Body of pancreas (tissue), 4 donors: ENCODE results near the gene CCDC8. TPM values are rescaled to one million over a fixed set of nuclear protein-coding genes. Genes with fewer than 3 reads are reported as not detected.

ENCODE experiments used
- ATAC-seq: fragments of 150-250 bp; one replicate; pipeline ENCODE4 v1.9.1; 2016
- DNase-seq, 4 donors: peaks; one replicate each; pipeline ENCODE4 v3.0.0-alpha.2; 2019
- H3K27ac ChIP-seq, 4 donors: fragments of 200-600 bp; sonication (generic); 1 replicate in 3 of 4; 2 replicates in 1 of 4; pipeline versions ENCODE4 v1.5.1 to v1.6.1; 2016 to 2019; ENCODE audit warnings: mild to moderate bottlenecking in 1 of 4, mixed read lengths in 1 of 4, moderate library complexity in 1 of 4
- H3K27me3 ChIP-seq, 2 donors: fragments of 200-600 bp; sonication (generic); one replicate each; pipeline ENCODE4 v1.6.0; 2016; ENCODE audit warnings: mild to moderate bottlenecking in 1 of 2
- H3K36me3 ChIP-seq, 2 donors: fragments of 200-600 bp; sonication (generic); replicated peaks in 1 of 2; 2 replicates each; pipeline ENCODE4 v1.5.1; 2016; ENCODE audit warnings: low read depth in 2 of 2; ENCODE audit not compliant: insufficient read depth in 1 of 2
- H3K4me1 ChIP-seq: fragments of 200-600 bp; sonication (generic); one replicate; pipeline ENCODE4 v1.6.0; 2016
- H3K4me3 ChIP-seq, 2 donors: fragments of 200-600 bp; sonication (generic); 1 replicate in 1 of 2; 2 replicates in 1 of 2; pipeline ENCODE4 v1.5.1; 2016 to 2019
- H3K9me3 ChIP-seq, 3 donors: fragments of 200-600 bp; sonication (generic); 1 replicate in 2 of 3; 2 replicates in 1 of 3; pipeline ENCODE4 v1.5.1; 2016
- POLR2A ChIP-seq, 3 donors: fragments of 450-650 bp; IDR thresholded peaks; one replicate each; pipeline ENCODE4 v1.6.1; 2016; ENCODE audit warnings: antibody characterized with exemption in 3 of 3, mild to moderate bottlenecking in 2 of 3
- WGBS, 2 donors: methylation state at CpG; one replicate each; pipeline ENCODE4 v1.1.5; 2017; 5-methylcytosine and 5-hydroxymethylcytosine counted together
- intact Hi-C: fragments of 100-400 bp; cut with DNase I; formaldehyde crosslinking; loops from one replicate; pipeline ENCODE4 v1.15.1; 2023
- total RNA-seq, 2 donors: library from RNA; depleted of rRNA; stranded (reverse); fragments of >200 nt; gene quantifications; one replicate each; pipeline ENCODE4 v1.1.0, GENCODE V29; 2016
- TF ChIP-seq, protein P1 (sequence below), 7 experiments: fragments of 450-650 bp in 4 of 7; fragments of 200-600 bp in 3 of 7; sonication (generic) in 3 of 7; IDR thresholded peaks; one replicate each; pipeline ENCODE4 v1.5.1; 2016 to 2019; ENCODE audit warnings: antibody characterized with exemption in 7 of 7

Gene CCDC8
- total RNA-seq, 2 donors from 2014 or later, result 13.0 to 17.8 TPM

DNA sequence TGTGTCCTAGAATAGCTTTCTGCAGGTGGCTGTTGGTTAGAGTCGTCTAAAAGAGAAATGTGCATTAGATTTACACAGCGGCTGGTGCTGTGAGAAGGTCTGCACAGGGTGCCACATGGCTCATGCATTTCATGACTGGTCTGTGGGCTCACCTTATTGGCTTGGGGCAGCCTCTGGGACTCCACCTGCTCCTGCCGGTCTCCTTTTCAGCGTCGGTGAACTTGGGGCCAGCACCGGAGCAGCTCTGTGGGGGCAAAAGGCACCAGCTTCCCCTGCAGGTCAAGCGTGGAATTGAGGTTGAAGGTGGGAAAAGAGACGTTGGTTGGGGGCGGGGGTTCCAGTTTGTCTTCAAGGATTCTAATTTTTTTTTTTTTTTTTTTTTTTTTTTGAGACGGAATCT is 18.5 kb upstream of the CCDC8 start:
- Histone ChIP-seq H3K4me3 (no peak overlapping the region), H3K36me3 (no peaks in the 10 kb centered on the region), H3K27me3 (no peaks in the 10 kb centered on the region), H3K9me3 (no peaks in the 10 kb centered on the region), H3K27ac (no peak overlapping the region), H3K4me1 (peaks cover 2% of the 10 kb centered on the region)
- TF ChIP-seq POLR2A (IDR thresholded peaks at IDR 0.05), result no peak
- TF ChIP-seq, protein P1, sequence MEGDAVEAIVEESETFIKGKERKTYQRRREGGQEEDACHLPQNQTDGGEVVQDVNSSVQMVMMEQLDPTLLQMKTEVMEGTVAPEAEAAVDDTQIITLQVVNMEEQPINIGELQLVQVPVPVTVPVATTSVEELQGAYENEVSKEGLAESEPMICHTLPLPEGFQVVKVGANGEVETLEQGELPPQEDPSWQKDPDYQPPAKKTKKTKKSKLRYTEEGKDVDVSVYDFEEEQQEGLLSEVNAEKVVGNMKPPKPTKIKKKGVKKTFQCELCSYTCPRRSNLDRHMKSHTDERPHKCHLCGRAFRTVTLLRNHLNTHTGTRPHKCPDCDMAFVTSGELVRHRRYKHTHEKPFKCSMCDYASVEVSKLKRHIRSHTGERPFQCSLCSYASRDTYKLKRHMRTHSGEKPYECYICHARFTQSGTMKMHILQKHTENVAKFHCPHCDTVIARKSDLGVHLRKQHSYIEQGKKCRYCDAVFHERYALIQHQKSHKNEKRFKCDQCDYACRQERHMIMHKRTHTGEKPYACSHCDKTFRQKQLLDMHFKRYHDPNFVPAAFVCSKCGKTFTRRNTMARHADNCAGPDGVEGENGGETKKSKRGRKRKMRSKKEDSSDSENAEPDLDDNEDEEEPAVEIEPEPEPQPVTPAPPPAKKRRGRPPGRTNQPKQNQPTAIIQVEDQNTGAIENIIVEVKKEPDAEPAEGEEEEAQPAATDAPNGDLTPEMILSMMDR (IDR thresholded peaks at IDR 0.05), result peak; percentile 18 to 73 (median 29)
- intact Hi-C loops, result no loop called here
- DNase-seq (peak; percentile 34 to 74 (median 60)), ATAC-seq (peak; percentile 77)
- WGBS, 2 donors, result 15 to 17% methylated on average over 9 to 10 of the region's 10 CpGs

DNA sequence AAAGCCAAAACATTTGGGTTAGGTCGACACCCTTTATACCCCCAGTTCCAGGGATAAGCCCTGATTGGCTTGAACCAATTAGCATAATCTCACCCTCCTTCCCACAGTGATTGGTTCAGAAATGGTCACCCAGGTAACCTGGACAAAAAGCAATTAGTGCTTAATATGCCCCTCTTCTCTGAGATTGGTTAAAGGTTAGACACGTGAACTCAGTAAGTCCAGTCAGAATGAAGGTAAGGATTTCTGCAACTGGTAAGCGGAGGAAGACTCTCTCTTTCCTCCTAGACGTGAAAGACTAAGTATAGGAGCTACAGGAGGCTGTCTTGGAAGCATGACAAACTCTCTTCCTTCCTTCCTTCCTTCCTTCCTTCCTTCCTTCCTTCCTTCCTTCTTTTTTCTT is 16.6 kb upstream of the CCDC8 start:
- ATAC-seq (no peak), DNase-seq (no peak)
- no peak for TF ChIP-seq POLR2A (IDR thresholded peaks at IDR 0.05)
- TF ChIP-seq, protein P1 (IDR thresholded peaks at IDR 0.05), result no peak
- Histone ChIP-seq H3K36me3 (no peaks in the 10 kb centered on the region), H3K9me3 (no peaks in the 10 kb centered on the region), H3K4me1 (peaks cover 15% of the 10 kb centered on the region), H3K27ac (no peak overlapping the region), H3K27me3 (no peaks in the 10 kb centered on the region), H3K4me3 (no peak overlapping the region)
- intact Hi-C loops, result no loop called here
- 75 to 76% methylated on average over 4 of the region's 4 CpGs for WGBS, 2 donors

DNA sequence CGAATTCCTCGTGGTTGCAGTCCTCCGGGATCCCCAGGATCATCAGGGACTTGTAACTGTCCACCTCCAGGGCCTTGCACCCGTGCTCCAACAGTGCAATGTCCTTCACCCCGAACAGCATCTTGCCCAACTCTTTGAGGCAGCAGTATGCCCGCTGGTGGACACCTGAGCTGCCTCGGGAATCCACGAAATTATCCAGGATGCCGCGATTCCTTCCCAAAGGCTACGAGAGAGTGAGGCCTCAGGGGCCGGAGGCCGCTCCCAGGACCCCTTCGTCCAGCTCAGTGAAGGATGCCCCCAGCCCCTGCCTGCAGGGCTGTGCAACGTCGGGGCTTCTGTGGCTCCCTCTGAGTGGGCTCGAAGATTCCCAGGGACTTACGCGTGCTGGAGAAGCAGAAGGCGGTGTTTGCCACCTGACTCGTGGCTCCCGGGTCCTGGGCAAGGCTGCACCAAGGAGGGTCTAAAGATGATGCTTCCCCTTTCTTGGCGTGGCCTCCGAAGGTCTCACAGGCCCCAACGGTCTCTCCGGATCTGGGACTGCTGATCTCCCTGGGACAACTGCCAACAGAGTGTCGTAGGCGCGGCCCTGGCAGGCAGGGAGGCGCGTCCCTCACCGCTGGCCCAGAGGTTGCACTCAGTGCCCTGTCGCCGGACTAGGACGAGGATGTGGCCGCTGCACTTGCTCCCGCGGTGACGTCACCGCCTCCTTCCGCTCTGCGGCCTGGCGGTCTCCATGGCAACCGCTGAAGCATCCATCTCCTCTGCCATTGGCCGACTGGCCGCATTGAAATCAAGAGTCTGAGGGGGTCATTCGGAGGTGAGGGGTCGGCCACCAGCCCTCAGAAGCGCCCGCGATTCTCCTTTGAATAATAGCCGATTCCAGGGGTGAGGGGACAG is 15.1 kb upstream of the CCDC8 start, which contains the start of gene PNMA8C:
Gene PNMA8C, minus strand, starts transcription at position 698 of the 897 bp plus-strand sequence. Its CDS starts 577 bp downstream, at position 121.
- TF ChIP-seq, protein P1 (IDR thresholded peaks at IDR 0.05), result no peak
- no peak for TF ChIP-seq POLR2A (IDR thresholded peaks at IDR 0.05)
- H3K27ac ChIP-seq, result no peak within 1 kb of the TSS

DNA sequence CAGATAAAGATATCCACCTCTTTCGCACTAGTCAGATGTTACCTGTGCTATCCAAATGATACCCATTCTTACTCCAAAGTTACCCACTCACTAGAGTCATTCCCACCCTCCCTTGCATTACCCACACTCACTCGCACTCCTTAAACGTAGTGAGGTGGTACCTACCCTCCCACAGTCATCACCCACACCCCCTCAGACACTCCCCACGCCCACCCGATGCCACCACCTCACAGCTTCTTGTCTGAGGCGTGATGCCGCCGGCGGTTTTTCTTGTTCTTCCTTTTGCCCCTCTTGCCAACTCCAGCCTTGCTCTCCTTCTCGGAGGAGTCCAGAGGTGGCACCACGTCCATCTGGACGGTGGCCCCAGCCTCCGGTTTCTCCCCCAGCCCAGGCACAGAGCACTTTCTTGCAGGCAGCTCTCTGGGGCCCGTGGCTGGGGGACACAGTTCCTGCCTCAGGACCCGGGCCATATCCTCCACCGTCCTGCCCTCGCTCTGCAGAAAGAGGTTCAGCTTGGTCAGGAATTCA is 14.2 kb upstream of the CCDC8 start:
- Histone ChIP-seq H3K9me3 (no peaks in the 10 kb centered on the region), H3K36me3 (no peaks in the 10 kb centered on the region), H3K4me3 (no peak overlapping the region), H3K4me1 (peaks cover 15% of the 10 kb centered on the region), H3K27ac (no peak overlapping the region), H3K27me3 (no peaks in the 10 kb centered on the region)
- TF ChIP-seq, protein P1 (IDR thresholded peaks at IDR 0.05), result no peak
- no peak for TF ChIP-seq POLR2A (IDR thresholded peaks at IDR 0.05)
- 69 to 75% methylated on average over 17 of the region's 17 CpGs for WGBS, 2 donors
- no peak for DNase-seq
- intact Hi-C loops, result no loop called here
- ATAC-seq, result no peak

More for the DNA sequence above, 15.1 kb upstream of the CCDC8 start, which contains the start of gene PNMA8C:
- intact Hi-C loops, result no loop called here
- Histone ChIP-seq H3K4me1 (peaks cover 15% of the 10 kb centered on the region), H3K9me3 (no peaks in the 10 kb centered on the region), H3K4me3 (no peak within 1 kb of the TSS), H3K27me3 (no peaks in the 10 kb centered on the region), H3K36me3 (no peaks in the 10 kb centered on the region)
- DNase-seq (peak; percentile 48 to 71 (median 64)), ATAC-seq (no peak)
- 29 to 31% methylated on average over 11 to 47 of the region's 52 CpGs for WGBS, 2 donors
